Activated T-helper 2 cell treated with anti-CD3 and anti-CD28 coated beads, Interferon-gamma antibody, Interleukin-2, Interleukin-4, amounts not matched to agents 10 μg/mL and 5 μg/mL and 100 μg/mL, durations not matched to agents 14 hours and 24 hours and 36 hours (primary cell): Measurements from ENCODE around the gene FLNB. TPM values are rescaled to one million over a fixed set of nuclear protein-coding genes. Genes with fewer than 3 reads are reported as not detected.
"Not testable (repeated sequence)": the region's sequence is repeated elsewhere in the genome, so short reads cannot be mapped to it uniquely, and the experiment has no call there.

Experiments used
- DNase-seq: peaks from one replicate; pipeline ENCODE4 v3.0.0; 2021; ENCODE audit warnings: low spot score
- H3K27ac Mint-ChIP-seq: one replicate; pipeline ENCODE4 v1.8.0; 2021; ENCODE audit warnings: mixed read lengths
- H3K27me3 Mint-ChIP-seq: one replicate; pipeline ENCODE4 v1.8.0; 2021; ENCODE audit warnings: low read depth, mixed read lengths
- H3K36me3 Mint-ChIP-seq: one replicate; pipeline ENCODE4 v1.8.0; 2021; ENCODE audit warnings: low read depth, mixed read lengths
- H3K4me1 Mint-ChIP-seq: one replicate; pipeline ENCODE4 v1.8.0; 2021; ENCODE audit warnings: low read depth, mixed read lengths
- H3K4me3 Mint-ChIP-seq: one replicate; pipeline ENCODE4 v1.8.0; 2021; ENCODE audit warnings: low read depth, mild to moderate bottlenecking, moderate library complexity, mixed read lengths
- H3K9me3 Mint-ChIP-seq: one replicate; pipeline ENCODE4 v1.8.0; 2021; ENCODE audit warnings: mixed read lengths
- intact Hi-C: fragments of 100-400 bp; cut with micrococcal nuclease; formaldehyde crosslinking; loops from one replicate; pipeline ENCODE4 v1.15.1; 2023
- total RNA-seq: library from RNA; stranded (reverse); gene quantifications from 2 replicates; pipeline ENCODE4 v1.2.3, GENCODE V29; 2022

The FLNB gene
- total RNA-seq, 1 donor from 2014 or later = 35.6 TPM

GRCh38 chr3:58044691-58045483 is 36.7 kb downstream of the FLNB start:
- Mint-ChIP-seq H3K4me3 (no peak overlapping the region), H3K4me1 (peaks cover 45% of the 10 kb centered on the region)
- intact Hi-C loops = no loop called here

GRCh38 chr3:58047826-58048225 is 39.6 kb downstream of the FLNB start:
- Mint-ChIP-seq H3K36me3 (peaks cover 4% of the 10 kb centered on the region), H3K4me3 (no peak overlapping the region), H3K27ac (no peak overlapping the region), H3K27me3 (peaks cover 2% of the 10 kb centered on the region), H3K4me1 (peaks cover 35% of the 10 kb centered on the region), H3K9me3 (no peaks in the 10 kb centered on the region)
- DNase-seq = no peak
- intact Hi-C loops = no loop called here

More at GRCh38 chr3:58044691-58045483, 36.7 kb downstream of the FLNB start:
- Mint-ChIP-seq H3K9me3 (no peaks in the 10 kb centered on the region), H3K27me3 (peaks cover 2% of the 10 kb centered on the region), H3K36me3 (peaks cover 4% of the 10 kb centered on the region), H3K27ac (peak overlapping the region; percentile 30)
- DNase-seq = no peak

GRCh38 chr3:58048301-58048700 is 40.1 kb downstream of the FLNB start:
- no peak overlapping the region for H3K27ac Mint-ChIP-seq
- H3K36me3 Mint-ChIP-seq = peaks cover 4% of the 10 kb centered on the region
- intact Hi-C loops = no loop called here
- DNase-seq = no peak
- peaks cover 2% of the 10 kb centered on the region for H3K27me3 Mint-ChIP-seq
- H3K4me3 Mint-ChIP-seq = no peak overlapping the region
- no peaks in the 10 kb centered on the region for H3K9me3 Mint-ChIP-seq
- peaks cover 36% of the 10 kb centered on the region for H3K4me1 Mint-ChIP-seq

GRCh38 chr3:58049143-58049785 is 41.0 kb downstream of the FLNB start:
- Mint-ChIP-seq H3K4me1 (peaks cover 29% of the 10 kb centered on the region), H3K36me3 (peaks cover 4% of the 10 kb centered on the region), H3K27ac (no peak overlapping the region), H3K4me3 (no peak overlapping the region), H3K27me3 (peaks cover 2% of the 10 kb centered on the region), H3K9me3 (no peaks in the 10 kb centered on the region)
- intact Hi-C loops = no loop called here
- no peak for DNase-seq

- H3K4me1 Mint-ChIP-seq = peaks cover 20% of the 10 kb centered on the region
- H3K36me3 Mint-ChIP-seq = peaks cover 4% of the 10 kb centered on the region
- DNase-seq = no peak
- no peak overlapping the region for H3K27ac Mint-ChIP-seq
- peaks cover 2% of the 10 kb centered on the region for H3K27me3 Mint-ChIP-seq
- no peaks in the 10 kb centered on the region for H3K9me3 Mint-ChIP-seq
- intact Hi-C loops = loop anchor here (5.0 kb wide), 1 partner anchor 44 kb away; the partner anchor contains the start of gene FLNB
- H3K4me3 Mint-ChIP-seq = no peak overlapping the region
Observed at GRCh38 chr3:58051196-58051595, 43.0 kb downstream of the FLNB start.

GRCh38 chr3:58051658-58052261 is 43.5 kb downstream of the FLNB start:
- H3K4me1 Mint-ChIP-seq = peaks cover 18% of the 10 kb centered on the region

GRCh38 chr3:58052373-58053273 is 44.4 kb downstream of the FLNB start:
- Mint-ChIP-seq H3K27me3 (no peaks in the 10 kb centered on the region), H3K4me3 (no peak overlapping the region), H3K27ac (peak overlapping the region; percentile 16), H3K4me1 (peaks cover 18% of the 10 kb centered on the region), H3K36me3 (no peaks in the 10 kb centered on the region), H3K9me3 (no peaks in the 10 kb centered on the region)
- no peak for DNase-seq
- intact Hi-C loops = loop anchor here (5.0 kb wide), 1 partner anchor 45 kb away; the partner anchor contains the start of gene FLNB

More at GRCh38 chr3:58051658-58052261, 43.5 kb downstream of the FLNB start:
- H3K36me3 Mint-ChIP-seq, DNase-seq, H3K4me3 Mint-ChIP-seq, H3K27me3 Mint-ChIP-seq, H3K9me3 Mint-ChIP-seq, H3K27ac Mint-ChIP-seq: not testable (repeated sequence)
- intact Hi-C loops = loop anchor here (5.0 kb wide), 1 partner anchor 44 kb away; the partner anchor contains the start of gene FLNB

- no peak overlapping the region for H3K4me3 Mint-ChIP-seq
- intact Hi-C loops = loop anchor here (5.0 kb wide), 1 partner anchor 47 kb away; the partner anchor contains the start of gene FLNB
- no peak overlapping the region for H3K27ac Mint-ChIP-seq
- peaks cover 14% of the 10 kb centered on the region for H3K4me1 Mint-ChIP-seq
- H3K27me3 Mint-ChIP-seq = no peaks in the 10 kb centered on the region
- no peaks in the 10 kb centered on the region for H3K9me3 Mint-ChIP-seq
- no peaks in the 10 kb centered on the region for H3K36me3 Mint-ChIP-seq
- DNase-seq = no peak
Observed at GRCh38 chr3:58054652-58055051, 46.4 kb downstream of the FLNB start.

- Mint-ChIP-seq H3K27ac (no peak overlapping the region), H3K9me3 (no peaks in the 10 kb centered on the region), H3K36me3 (no peaks in the 10 kb centered on the region), H3K4me1 (peaks cover 14% of the 10 kb centered on the region), H3K4me3 (no peak overlapping the region), H3K27me3 (no peaks in the 10 kb centered on the region)
- DNase-seq = no peak
- intact Hi-C loops = no loop called here
Observed at GRCh38 chr3:58055314-58055713, 47.1 kb downstream of the FLNB start.

- H3K27ac Mint-ChIP-seq, H3K9me3 Mint-ChIP-seq, DNase-seq, H3K4me3 Mint-ChIP-seq, intact Hi-C loops, H3K36me3 Mint-ChIP-seq, H3K27me3 Mint-ChIP-seq: not testable (repeated sequence)
- peaks cover 14% of the 10 kb centered on the region for H3K4me1 Mint-ChIP-seq
Observed at GRCh38 chr3:58055891-58056290, 47.7 kb downstream of the FLNB start.

GRCh38 chr3:58058361-58059263 is 50.4 kb downstream of the FLNB start:
- no peaks in the 10 kb centered on the region for H3K27me3 Mint-ChIP-seq
- DNase-seq = no peak
- no peak overlapping the region for H3K27ac Mint-ChIP-seq
- H3K4me1 Mint-ChIP-seq = peaks cover 5% of the 10 kb centered on the region
- no peaks in the 10 kb centered on the region for H3K9me3 Mint-ChIP-seq
- intact Hi-C loops = no loop called here
- no peak overlapping the region for H3K4me3 Mint-ChIP-seq
- no peaks in the 10 kb centered on the region for H3K36me3 Mint-ChIP-seq
